ENCODE results near the gene NUAK1. TPM values are rescaled to one million over a fixed set of nuclear protein-coding genes. Genes with fewer than 3 reads are reported as not detected.
A peak's percentile ranks its signal among the peaks of the same experiment; 100 is the strongest.

NUAK1 gene
- total RNA-seq, 1 experiment from 2014 or later, result 2.6 TPM

DNA sequence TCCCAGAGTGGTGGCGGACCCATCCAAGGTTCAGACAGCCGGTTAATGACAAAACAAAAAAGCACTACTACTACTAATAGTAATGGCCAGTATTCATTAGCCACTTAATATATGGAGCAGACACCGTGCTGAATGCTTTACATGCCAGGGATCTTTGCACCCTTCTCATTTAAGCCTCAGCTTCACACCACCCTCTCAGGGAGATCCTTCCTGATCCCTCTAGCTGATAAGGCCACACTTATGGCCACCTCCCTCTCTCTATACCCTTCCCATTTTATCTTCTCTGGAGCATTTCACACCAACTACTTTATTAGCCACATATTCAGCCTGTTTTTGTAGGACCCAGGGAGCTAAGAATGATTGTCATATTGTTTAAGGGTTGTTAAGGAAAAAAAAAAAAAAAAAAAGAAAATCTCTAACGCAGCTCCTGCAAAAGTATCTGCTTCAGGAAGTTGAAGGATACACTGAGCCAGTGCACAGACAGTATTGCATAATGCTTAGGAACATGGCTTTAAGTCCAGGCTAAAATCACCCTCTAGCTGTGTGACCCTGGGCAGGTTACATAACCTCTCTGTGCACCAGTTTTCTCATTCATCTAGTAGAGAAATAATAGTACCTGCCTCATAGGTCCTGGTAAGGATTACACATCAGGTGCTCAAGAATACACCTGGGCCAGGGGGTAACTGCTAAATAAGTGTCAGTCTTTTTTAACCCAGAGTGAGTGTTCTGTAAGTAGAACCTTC, 29.4 kb downstream of the NUAK1 start:
- POLR2A ChIA-PET, result interaction anchor here (0.5 to 4.9 kb wide), 7 partner anchors 17 to 814 kb away, joined by 3 to 24 read pairs (median 4); no protein-coding TSS in a partner anchor
- no TSS peak for BruUV-seq (replicated peaks)
- Mint-ChIP-seq H3K27ac (ENCODE audit: low read depth, unreplicated experiment) (no peak overlapping the region), H3K4me3 (ENCODE audit: unreplicated experiment) (no peak overlapping the region), H3K27me3 (ENCODE audit: insufficient read depth, unreplicated experiment) (no peaks in the 10 kb centered on the region), H3K4me1 (ENCODE audit: insufficient read depth, unreplicated experiment) (peaks cover 56% of the 10 kb centered on the region), H3K36me3 (ENCODE audit: insufficient read depth, unreplicated experiment) (no peaks in the 10 kb centered on the region), H3K9me3 (ENCODE audit: unreplicated experiment) (no peaks in the 10 kb centered on the region)
- intact Hi-C loops (cut with micrococcal nuclease), result no loop called here
- DNase-seq (ENCODE audit: unreplicated experiment), result no peak
- CTCF ChIA-PET, result interaction anchor here (0.6 to 4.3 kb wide), 7 partner anchors 25 to 522 kb away, joined by 3 to 23 read pairs (median 4); no protein-coding TSS in a partner anchor
- TF ChIP-seq, protein P1, sequence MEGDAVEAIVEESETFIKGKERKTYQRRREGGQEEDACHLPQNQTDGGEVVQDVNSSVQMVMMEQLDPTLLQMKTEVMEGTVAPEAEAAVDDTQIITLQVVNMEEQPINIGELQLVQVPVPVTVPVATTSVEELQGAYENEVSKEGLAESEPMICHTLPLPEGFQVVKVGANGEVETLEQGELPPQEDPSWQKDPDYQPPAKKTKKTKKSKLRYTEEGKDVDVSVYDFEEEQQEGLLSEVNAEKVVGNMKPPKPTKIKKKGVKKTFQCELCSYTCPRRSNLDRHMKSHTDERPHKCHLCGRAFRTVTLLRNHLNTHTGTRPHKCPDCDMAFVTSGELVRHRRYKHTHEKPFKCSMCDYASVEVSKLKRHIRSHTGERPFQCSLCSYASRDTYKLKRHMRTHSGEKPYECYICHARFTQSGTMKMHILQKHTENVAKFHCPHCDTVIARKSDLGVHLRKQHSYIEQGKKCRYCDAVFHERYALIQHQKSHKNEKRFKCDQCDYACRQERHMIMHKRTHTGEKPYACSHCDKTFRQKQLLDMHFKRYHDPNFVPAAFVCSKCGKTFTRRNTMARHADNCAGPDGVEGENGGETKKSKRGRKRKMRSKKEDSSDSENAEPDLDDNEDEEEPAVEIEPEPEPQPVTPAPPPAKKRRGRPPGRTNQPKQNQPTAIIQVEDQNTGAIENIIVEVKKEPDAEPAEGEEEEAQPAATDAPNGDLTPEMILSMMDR (IDR thresholded peaks at IDR 0.05; ENCODE audit: unreplicated experiment), result no peak

DNA sequence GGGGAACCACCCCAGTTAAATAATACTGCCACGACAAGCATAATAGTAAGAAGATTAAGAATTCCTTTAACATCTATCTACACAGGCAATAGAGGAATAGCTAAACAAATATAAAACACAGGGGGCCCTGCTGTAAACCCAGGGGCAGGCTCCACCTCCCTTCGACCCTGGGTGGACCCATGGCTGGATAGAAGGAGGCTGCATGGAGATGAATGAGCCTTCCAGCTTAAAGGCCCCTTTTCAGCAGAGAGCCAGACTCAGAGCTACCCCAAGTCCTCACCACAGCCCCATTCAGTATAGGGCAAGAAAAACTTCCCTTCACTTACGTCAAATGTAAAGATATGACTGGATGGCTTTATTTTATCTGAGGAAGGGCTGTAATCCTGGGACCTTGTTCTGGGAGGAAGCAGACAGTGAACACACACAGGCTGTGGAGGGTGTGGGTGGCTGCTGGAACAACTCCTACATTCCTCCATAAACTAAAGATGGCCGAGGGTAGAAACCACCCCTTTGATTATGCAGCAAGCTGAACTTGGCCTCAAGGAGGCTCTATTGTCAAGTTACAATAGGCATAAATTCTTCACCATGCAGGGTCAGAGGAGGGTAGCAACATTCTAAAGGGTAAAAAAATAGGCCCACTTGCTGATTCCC, 30.4 kb downstream of the NUAK1 start:
- BruUV-seq (replicated peaks), result no TSS peak
- ChIA-PET CTCF (interaction anchor here (0.6 to 4.3 kb wide), 13 partner anchors 16 to 849 kb away, joined by 3 to 23 read pairs (median 5); no protein-coding TSS in a partner anchor), POLR2A (interaction anchor here (1.0 to 4.9 kb wide), 7 partner anchors 18 to 188 kb away, joined by 3 to 24 read pairs (median 7); partner anchors contain the start of gene NUAK1)
- peak overlapping the region; percentile 71 for H3K27ac Mint-ChIP-seq (ENCODE audit: low read depth, unreplicated experiment)
- intact Hi-C loops (cut with micrococcal nuclease), result no loop called here
- H3K4me3 Mint-ChIP-seq (ENCODE audit: unreplicated experiment), result peak overlapping the region; percentile 2
- H3K36me3 Mint-ChIP-seq (ENCODE audit: insufficient read depth, unreplicated experiment), result peaks cover 4% of the 10 kb centered on the region
- peaks cover 46% of the 10 kb centered on the region for H3K4me1 Mint-ChIP-seq (ENCODE audit: insufficient read depth, unreplicated experiment)
- TF ChIP-seq, protein P1 (IDR thresholded peaks at IDR 0.05; ENCODE audit: unreplicated experiment), result no peak
- H3K27me3 Mint-ChIP-seq (ENCODE audit: insufficient read depth, unreplicated experiment), result no peaks in the 10 kb centered on the region
- H3K9me3 Mint-ChIP-seq (ENCODE audit: unreplicated experiment), result no peaks in the 10 kb centered on the region
- DNase-seq (ENCODE audit: unreplicated experiment), result peak; percentile 36

DNA sequence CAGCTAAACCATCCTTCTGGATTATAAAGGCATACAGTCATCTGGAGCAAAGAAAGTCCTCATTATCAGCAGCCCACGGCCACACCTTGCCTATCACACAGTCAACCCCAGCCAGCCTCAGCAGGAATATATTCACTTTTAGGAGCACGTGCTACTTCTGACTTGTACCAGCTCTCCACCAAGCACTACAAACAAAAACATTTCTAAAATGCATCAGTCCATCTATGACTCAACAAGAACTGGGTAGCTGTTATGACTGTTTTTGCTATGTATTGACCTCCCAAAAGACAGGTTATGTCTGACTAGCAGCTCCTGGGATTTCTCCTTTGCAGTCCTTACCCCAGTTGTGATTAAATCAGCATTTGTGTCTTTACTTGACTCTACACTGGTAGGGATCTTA, 31.2 kb downstream of the NUAK1 start:
- ChIA-PET POLR2A (interaction anchor here (0.5 to 4.9 kb wide), 16 partner anchors 7 to 622 kb away, joined by 3 to 24 read pairs (median 4); partner anchors contain the start of gene NUAK1), CTCF (interaction anchor here (0.6 to 4.3 kb wide), 11 partner anchors 16 to 811 kb away, joined by 3 to 23 read pairs (median 5); no protein-coding TSS in a partner anchor)
- Mint-ChIP-seq H3K4me1 (ENCODE audit: insufficient read depth, unreplicated experiment) (peaks cover 38% of the 10 kb centered on the region), H3K36me3 (ENCODE audit: insufficient read depth, unreplicated experiment) (peaks cover 4% of the 10 kb centered on the region), H3K27ac (ENCODE audit: low read depth, unreplicated experiment) (peak overlapping the region; percentile 71), H3K27me3 (ENCODE audit: insufficient read depth, unreplicated experiment) (no peaks in the 10 kb centered on the region), H3K9me3 (ENCODE audit: unreplicated experiment) (no peaks in the 10 kb centered on the region), H3K4me3 (ENCODE audit: unreplicated experiment) (peak overlapping the region; percentile 2)
- intact Hi-C loops (cut with micrococcal nuclease), result no loop called here
- BruUV-seq (replicated peaks), result no TSS peak
- peak; percentile 53 for DNase-seq (ENCODE audit: unreplicated experiment)
- TF ChIP-seq, protein P1 (IDR thresholded peaks at IDR 0.05; ENCODE audit: unreplicated experiment), result no peak

DNA sequence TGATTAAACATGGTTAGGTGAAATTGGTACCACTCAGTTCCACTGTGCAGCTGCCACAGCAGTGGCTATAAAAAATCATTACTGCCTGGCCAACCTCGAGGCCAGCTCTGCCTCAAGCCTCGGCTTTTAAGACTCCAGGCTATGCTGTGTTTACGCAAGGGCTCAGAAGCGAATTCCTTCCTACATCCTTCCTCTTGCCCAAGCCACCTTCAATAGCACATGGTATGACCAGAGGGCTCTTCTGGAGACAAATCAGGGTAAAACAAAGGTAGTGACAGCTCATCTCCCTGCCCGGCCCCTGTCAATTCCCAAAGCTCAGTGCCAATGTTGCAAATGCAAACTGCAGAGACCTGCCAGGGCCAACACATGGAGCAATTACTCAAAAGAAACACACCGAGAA, 31.9 kb downstream of the NUAK1 start:
- DNase-seq (ENCODE audit: unreplicated experiment), result peak; percentile 94

More for the DNA sequence above, 31.9 kb downstream of the NUAK1 start:
- no peaks in the 10 kb centered on the region for H3K9me3 Mint-ChIP-seq (ENCODE audit: unreplicated experiment)
- no peak overlapping the region for H3K4me3 Mint-ChIP-seq (ENCODE audit: unreplicated experiment)
- TF ChIP-seq, protein P1 (IDR thresholded peaks at IDR 0.05; ENCODE audit: unreplicated experiment), result no peak
- no peaks in the 10 kb centered on the region for H3K27me3 Mint-ChIP-seq (ENCODE audit: insufficient read depth, unreplicated experiment)
- H3K27ac Mint-ChIP-seq (ENCODE audit: low read depth, unreplicated experiment), result peak overlapping the region; percentile 71
- intact Hi-C loops (cut with micrococcal nuclease), result no loop called here
- CTCF ChIA-PET, result interaction anchor here (0.5 to 4.3 kb wide), 12 partner anchors 28 to 812 kb away, joined by 3 to 23 read pairs (median 4); no protein-coding TSS in a partner anchor
- peaks cover 33% of the 10 kb centered on the region for H3K4me1 Mint-ChIP-seq (ENCODE audit: insufficient read depth, unreplicated experiment)
- BruUV-seq (replicated peaks), result no TSS peak
- H3K36me3 Mint-ChIP-seq (ENCODE audit: insufficient read depth, unreplicated experiment), result peaks cover 4% of the 10 kb centered on the region
- POLR2A ChIA-PET, result interaction anchor here (0.9 to 4.9 kb wide), 15 partner anchors 8 to 621 kb away, joined by 3 to 24 read pairs (median 5); partner anchors contain the start of gene NUAK1
